ENCODE results near the gene TRAP1.

The TRAP1 gene

DNA sequence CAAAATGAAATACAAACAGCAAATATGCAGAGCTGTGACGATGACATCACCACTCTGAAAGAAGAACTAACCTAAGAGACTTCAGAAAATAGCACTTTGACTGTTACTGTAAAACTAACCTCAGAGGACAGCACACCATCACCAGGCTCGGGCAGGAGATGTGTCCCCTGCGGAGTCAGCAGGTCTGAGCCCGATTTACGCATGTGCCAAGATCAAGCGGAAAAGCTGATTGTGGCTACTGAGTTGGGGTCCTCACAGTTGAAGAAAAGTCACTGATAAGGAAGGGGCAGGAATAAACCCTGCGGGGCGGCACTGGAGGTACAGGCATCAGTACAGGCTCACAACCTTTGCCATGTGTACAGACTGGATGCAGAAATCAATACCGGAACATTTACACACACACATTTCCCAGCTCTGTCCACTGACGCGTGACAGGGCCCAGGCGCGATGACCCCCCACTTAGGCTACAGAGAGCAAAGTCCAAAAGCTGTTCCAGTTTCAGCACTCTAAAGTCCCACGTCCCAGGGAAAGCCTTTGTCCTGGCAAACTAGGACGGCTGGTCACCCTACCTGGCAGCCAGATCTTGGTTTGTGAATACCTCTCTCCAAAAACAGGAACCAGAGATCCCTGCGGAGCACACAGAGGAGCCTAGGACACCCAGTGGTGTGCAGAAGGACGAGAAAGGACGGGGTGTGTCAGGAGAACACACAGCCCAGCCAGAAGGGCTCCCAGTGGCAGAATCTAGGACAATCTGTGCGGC, 21.5 kb downstream of the TRAP1 start:
- H3K27me3 ChIP-seq (ENCODE audit: control insufficient read depth, insufficient read depth, low read length, poor library complexity, severe bottlenecking), result no peaks in the 10 kb centered on the region
- WGBS, 2 experiments, result 88 to 91% methylated on average over 19 of the region's 19 CpGs
- no peaks in the 10 kb centered on the region for H3K36me3 ChIP-seq (ENCODE audit: control insufficient read depth, insufficient read depth, low read length)
- no peak overlapping the region for H3K27ac ChIP-seq (ENCODE audit: insufficient read depth, low read depth, low read length, poor library complexity, severe bottlenecking)
- no peak overlapping the region for H3K4me3 ChIP-seq (ENCODE audit: insufficient read depth, low read depth, low read length)
- no peaks in the 10 kb centered on the region for H3K4me1 ChIP-seq (ENCODE audit: control insufficient read depth, insufficient read depth, low read length)
- no peaks in the 10 kb centered on the region for H3K9me3 ChIP-seq (ENCODE audit: control insufficient read depth, low read length)

DNA sequence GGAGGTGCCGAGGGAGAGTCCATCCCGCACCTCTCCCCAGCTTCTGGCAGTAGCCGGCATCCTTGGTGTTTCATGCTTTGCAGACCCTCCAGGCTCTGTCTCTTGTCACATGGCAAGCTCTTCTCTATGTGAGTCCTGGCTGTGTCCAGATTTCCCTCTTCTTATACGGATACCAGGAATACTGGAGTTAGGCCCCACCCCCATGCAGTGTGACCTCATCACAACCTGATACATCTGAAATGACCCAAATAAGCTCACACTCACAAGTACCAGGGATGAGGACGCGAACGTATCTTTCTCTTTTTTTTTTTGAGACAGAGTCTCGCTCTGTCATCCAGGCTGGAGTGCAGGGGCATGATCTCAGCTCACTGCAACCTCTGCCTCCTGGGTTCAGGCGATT, 23.3 kb downstream of the TRAP1 start:
- H3K4me1 ChIP-seq (ENCODE audit: control insufficient read depth, insufficient read depth, low read length), result no peaks in the 10 kb centered on the region
- no peaks in the 10 kb centered on the region for H3K36me3 ChIP-seq (ENCODE audit: control insufficient read depth, insufficient read depth, low read length)
- no peak overlapping the region for H3K27ac ChIP-seq (ENCODE audit: insufficient read depth, low read depth, low read length, poor library complexity, severe bottlenecking)
- no peaks in the 10 kb centered on the region for H3K9me3 ChIP-seq (ENCODE audit: control insufficient read depth, low read length)
- H3K27me3 ChIP-seq (ENCODE audit: control insufficient read depth, insufficient read depth, low read length, poor library complexity, severe bottlenecking), result no peaks in the 10 kb centered on the region
- no peak overlapping the region for H3K4me3 ChIP-seq (ENCODE audit: insufficient read depth, low read depth, low read length)
- WGBS, 2 experiments, result 89 to 91% methylated on average over 9 of the region's 9 CpGs

DNA sequence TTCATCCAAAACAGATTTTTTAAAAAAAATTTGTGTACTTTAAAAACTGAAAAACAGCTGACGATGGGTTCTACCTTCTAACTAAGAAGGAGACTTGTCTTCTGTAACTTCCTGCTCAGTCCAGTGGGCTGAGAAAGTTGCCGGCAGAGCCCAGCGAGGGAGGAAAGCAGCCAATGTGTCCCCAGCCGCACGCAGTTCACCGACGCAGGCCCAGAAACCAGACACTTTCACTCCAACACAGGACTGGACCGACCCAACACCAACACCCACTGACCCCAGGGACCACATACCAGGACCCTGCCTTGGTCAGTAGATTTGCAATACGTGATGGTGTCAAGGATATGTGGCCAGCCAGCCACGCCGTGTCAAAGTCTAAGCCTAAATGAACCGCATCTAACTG, 25.6 kb downstream of the TRAP1 start:
- no peaks in the 10 kb centered on the region for H3K27me3 ChIP-seq (ENCODE audit: control insufficient read depth, insufficient read depth, low read length, poor library complexity, severe bottlenecking)
- H3K36me3 ChIP-seq (ENCODE audit: control insufficient read depth, insufficient read depth, low read length), result peaks cover 14% of the 10 kb centered on the region
- no peak overlapping the region for H3K27ac ChIP-seq (ENCODE audit: insufficient read depth, low read depth, low read length, poor library complexity, severe bottlenecking)
- 95% methylated on average over 12 of the region's 12 CpGs for WGBS, 2 experiments
- H3K4me3 ChIP-seq (ENCODE audit: insufficient read depth, low read depth, low read length), result no peak overlapping the region
- no peaks in the 10 kb centered on the region for H3K9me3 ChIP-seq (ENCODE audit: control insufficient read depth, low read length)
- no peaks in the 10 kb centered on the region for H3K4me1 ChIP-seq (ENCODE audit: control insufficient read depth, insufficient read depth, low read length)

DNA sequence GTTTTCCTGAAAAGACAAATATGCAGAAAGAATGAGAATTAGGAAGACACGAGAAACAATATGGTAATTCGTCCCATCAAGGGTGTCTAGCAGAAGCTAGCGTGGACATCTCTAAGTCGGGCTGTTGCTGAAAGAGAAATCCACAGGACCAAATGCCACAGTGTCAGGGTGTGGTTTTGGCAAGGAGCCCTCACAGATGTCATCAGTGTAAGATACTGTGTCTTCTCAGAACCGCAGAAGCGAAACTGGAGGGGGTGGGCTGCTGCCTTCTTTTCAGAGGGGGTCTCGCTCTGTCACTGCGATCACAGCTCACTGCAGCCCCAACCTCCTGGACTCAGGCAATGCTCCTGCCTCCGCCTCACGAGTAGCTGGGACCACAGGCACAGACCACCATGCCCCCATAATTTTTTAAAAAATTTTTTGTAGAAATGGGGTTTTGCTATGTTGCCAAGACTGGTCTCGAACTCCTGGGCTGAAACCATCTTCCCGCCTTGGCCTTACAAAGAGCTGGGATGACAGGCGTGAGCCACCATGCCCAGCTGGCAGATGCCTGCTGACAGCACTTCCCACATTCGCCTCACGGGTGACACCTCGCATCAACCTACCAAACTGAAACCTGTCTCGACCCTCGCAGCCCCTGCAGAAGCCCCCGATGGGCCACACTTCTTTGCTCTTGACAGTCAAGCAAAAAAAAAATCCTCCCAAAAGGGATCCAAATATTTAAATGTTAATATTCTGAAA, 26.2 kb downstream of the TRAP1 start:
- Histone ChIP-seq H3K4me3 (ENCODE audit: insufficient read depth, low read depth, low read length) (no peak overlapping the region), H3K4me1 (ENCODE audit: control insufficient read depth, insufficient read depth, low read length) (no peaks in the 10 kb centered on the region), H3K36me3 (ENCODE audit: control insufficient read depth, insufficient read depth, low read length) (peaks cover 19% of the 10 kb centered on the region), H3K27ac (ENCODE audit: insufficient read depth, low read depth, low read length, poor library complexity, severe bottlenecking) (no peak overlapping the region), H3K27me3 (ENCODE audit: control insufficient read depth, insufficient read depth, low read length, poor library complexity, severe bottlenecking) (no peaks in the 10 kb centered on the region), H3K9me3 (ENCODE audit: control insufficient read depth, low read length) (no peaks in the 10 kb centered on the region)
- 91% methylated on average over 18 to 19 of the region's 19 CpGs for WGBS, 2 experiments

DNA sequence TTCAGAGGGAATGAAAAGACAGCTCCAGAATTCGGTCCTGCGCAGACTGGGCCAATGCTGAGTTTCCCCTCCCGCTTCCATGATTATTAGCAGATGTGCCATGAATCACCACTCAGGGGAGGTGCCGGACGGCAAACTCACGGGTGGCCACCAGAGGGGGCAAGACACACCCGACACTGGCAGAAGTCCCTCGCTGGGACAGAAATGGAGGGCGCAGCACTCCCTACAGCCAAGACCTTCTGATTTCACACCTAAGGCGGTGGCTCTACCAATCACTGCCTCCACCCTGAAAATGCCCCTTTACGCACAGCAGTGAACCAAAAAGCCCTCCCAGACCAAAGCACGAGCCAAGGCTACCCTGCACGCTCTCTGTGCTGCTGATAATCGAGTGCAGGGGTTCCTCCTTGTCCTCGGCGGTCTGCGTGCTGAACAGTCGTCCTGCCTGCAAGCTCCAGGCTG, 26.8 kb downstream of the TRAP1 start:
- peaks cover 22% of the 10 kb centered on the region for H3K36me3 ChIP-seq (ENCODE audit: control insufficient read depth, insufficient read depth, low read length)
- no peak overlapping the region for H3K4me3 ChIP-seq (ENCODE audit: insufficient read depth, low read depth, low read length)
- 67 to 68% methylated on average over 18 of the region's 18 CpGs for WGBS, 2 experiments
- H3K9me3 ChIP-seq (ENCODE audit: control insufficient read depth, low read length), result no peaks in the 10 kb centered on the region
- H3K4me1 ChIP-seq (ENCODE audit: control insufficient read depth, insufficient read depth, low read length), result no peaks in the 10 kb centered on the region
- no peaks in the 10 kb centered on the region for H3K27me3 ChIP-seq (ENCODE audit: control insufficient read depth, insufficient read depth, low read length, poor library complexity, severe bottlenecking)
- H3K27ac ChIP-seq (ENCODE audit: insufficient read depth, low read depth, low read length, poor library complexity, severe bottlenecking), result no peak overlapping the region

DNA sequence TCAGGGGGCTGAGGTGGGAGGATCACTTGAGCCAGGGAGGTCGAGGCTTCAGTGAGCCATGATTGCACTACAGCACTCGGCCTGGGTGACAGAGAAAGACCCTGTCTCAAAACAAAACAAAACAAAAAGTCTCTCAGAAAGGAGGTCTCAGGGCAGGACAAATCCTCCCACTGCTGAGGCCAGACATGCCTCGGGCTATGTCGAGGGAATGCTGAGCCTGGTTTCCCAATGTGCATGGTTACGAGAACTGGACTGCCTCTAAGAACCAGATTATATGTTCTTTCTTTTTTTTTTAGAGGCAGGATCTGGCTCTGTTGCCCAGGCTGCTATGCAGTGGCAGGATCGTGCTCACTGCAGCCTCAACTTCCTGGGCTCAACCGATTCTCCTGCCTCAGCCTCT, 27.6 kb downstream of the TRAP1 start:
- Histone ChIP-seq H3K4me3 (ENCODE audit: insufficient read depth, low read depth, low read length) (no peak overlapping the region), H3K27me3 (ENCODE audit: control insufficient read depth, insufficient read depth, low read length, poor library complexity, severe bottlenecking) (no peaks in the 10 kb centered on the region), H3K9me3 (ENCODE audit: control insufficient read depth, low read length) (no peaks in the 10 kb centered on the region), H3K36me3 (ENCODE audit: control insufficient read depth, insufficient read depth, low read length) (peaks cover 29% of the 10 kb centered on the region), H3K27ac (ENCODE audit: insufficient read depth, low read depth, low read length, poor library complexity, severe bottlenecking) (no peak overlapping the region), H3K4me1 (ENCODE audit: control insufficient read depth, insufficient read depth, low read length) (no peaks in the 10 kb centered on the region)
- 96% methylated on average over 7 of the region's 7 CpGs for WGBS, 2 experiments

DNA sequence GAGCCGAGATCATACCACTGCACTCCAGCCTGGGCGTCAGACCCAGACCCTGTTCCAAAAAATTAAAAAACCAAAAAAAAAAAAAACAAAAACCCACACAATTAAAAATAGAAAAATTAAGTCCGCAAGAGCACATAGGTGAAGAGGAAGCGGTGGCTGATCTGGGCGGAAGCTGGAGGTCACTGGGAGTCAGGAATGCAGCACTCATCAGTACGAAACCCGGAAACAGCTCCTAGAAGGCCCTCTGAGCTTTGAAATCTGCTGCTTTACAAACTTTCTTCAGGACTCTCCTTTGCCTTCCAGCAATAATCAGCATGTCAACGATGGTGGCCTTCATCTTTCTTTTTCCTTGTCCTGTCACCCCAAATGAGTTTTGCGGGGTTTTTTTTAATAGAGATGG, 29.5 kb downstream of the TRAP1 start:
- Histone ChIP-seq H3K4me3 (ENCODE audit: insufficient read depth, low read depth, low read length) (no peak overlapping the region), H3K9me3 (ENCODE audit: control insufficient read depth, low read length) (no peaks in the 10 kb centered on the region), H3K4me1 (ENCODE audit: control insufficient read depth, insufficient read depth, low read length) (no peaks in the 10 kb centered on the region), H3K27ac (ENCODE audit: insufficient read depth, low read depth, low read length, poor library complexity, severe bottlenecking) (no peak overlapping the region), H3K27me3 (ENCODE audit: control insufficient read depth, insufficient read depth, low read length, poor library complexity, severe bottlenecking) (no peaks in the 10 kb centered on the region), H3K36me3 (ENCODE audit: control insufficient read depth, insufficient read depth, low read length) (peaks cover 29% of the 10 kb centered on the region)
- WGBS, 2 experiments, result 94% methylated on average over 9 of the region's 9 CpGs

DNA sequence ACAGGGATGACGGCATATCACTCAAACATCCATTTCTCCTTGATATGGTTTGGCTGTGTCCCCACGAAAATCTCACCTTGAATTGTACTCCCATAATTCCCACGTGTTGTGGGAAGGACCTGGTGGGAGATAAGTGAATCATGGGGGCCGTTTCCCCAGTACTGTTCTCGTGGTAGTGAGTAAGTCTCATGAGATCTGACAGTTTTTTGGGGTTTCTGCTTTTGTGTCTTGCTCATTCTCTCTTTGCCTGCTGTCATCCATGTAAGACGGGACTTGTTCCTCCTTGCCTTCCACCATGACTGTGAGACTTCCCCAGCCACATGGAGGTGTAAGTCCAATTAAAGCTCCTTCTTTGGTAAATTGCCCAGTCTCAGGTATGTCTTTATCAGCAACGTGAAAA, 30.3 kb downstream of the TRAP1 start:
- H3K27me3 ChIP-seq (ENCODE audit: control insufficient read depth, insufficient read depth, low read length, poor library complexity, severe bottlenecking), result no peaks in the 10 kb centered on the region
- 90 to 95% methylated on average over 7 of the region's 7 CpGs for WGBS, 2 experiments
- peaks cover 29% of the 10 kb centered on the region for H3K36me3 ChIP-seq (ENCODE audit: control insufficient read depth, insufficient read depth, low read length)
- no peak overlapping the region for H3K4me3 ChIP-seq (ENCODE audit: insufficient read depth, low read depth, low read length)
- no peak overlapping the region for H3K27ac ChIP-seq (ENCODE audit: insufficient read depth, low read depth, low read length, poor library complexity, severe bottlenecking)
- H3K9me3 ChIP-seq (ENCODE audit: control insufficient read depth, low read length), result no peaks in the 10 kb centered on the region
- no peaks in the 10 kb centered on the region for H3K4me1 ChIP-seq (ENCODE audit: control insufficient read depth, insufficient read depth, low read length)

DNA sequence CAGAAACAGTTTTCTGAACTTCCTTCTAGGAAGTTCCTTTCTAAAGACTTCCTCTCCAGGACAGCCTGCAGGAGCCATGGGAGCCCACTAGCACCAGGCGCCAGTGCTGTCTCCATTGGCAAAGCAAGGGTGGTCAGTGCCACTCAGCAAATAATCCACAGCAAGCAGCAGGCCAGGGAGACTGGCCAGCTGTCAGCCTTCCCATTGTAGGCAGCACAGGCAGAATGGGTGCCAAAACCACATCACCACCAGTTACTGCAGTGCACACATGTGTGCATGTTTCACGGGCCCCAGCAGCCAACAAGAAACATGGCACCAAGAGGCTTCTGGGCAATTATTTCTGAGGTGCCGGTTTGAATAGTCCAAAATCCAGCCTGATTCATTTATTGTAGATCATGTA, 36.1 kb downstream of the TRAP1 start:
- Histone ChIP-seq H3K27me3 (ENCODE audit: control insufficient read depth, insufficient read depth, low read length, poor library complexity, severe bottlenecking) (no peaks in the 10 kb centered on the region), H3K9me3 (ENCODE audit: control insufficient read depth, low read length) (no peaks in the 10 kb centered on the region), H3K36me3 (ENCODE audit: control insufficient read depth, insufficient read depth, low read length) (peaks cover 32% of the 10 kb centered on the region), H3K4me3 (ENCODE audit: insufficient read depth, low read depth, low read length) (no peak overlapping the region), H3K27ac (ENCODE audit: insufficient read depth, low read depth, low read length, poor library complexity, severe bottlenecking) (no peak overlapping the region), H3K4me1 (ENCODE audit: control insufficient read depth, insufficient read depth, low read length) (no peaks in the 10 kb centered on the region)
- 93 to 96% methylated on average over 2 to 3 of the region's 3 CpGs for WGBS, 2 experiments

DNA sequence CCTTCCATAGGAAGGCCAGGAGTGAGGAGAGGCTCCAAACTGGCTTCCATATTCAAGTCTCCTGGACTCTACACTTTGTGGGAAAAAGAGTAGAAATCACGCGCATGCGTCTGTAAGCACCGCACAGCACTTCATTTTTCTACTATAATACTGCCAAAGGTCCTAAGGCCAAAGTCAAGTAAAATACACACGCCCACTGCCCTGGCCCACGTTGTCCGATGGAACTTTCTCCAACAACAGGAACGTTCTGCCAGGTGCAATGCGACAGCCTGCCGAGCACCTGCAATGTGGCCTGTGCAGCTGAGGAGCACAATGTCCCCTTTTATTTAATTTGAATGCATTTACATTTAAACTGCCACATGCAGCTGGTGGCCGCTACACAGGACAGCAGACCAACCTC, 39.3 kb downstream of the TRAP1 start:
- no peak overlapping the region for H3K4me3 ChIP-seq (ENCODE audit: insufficient read depth, low read depth, low read length)
- no peaks in the 10 kb centered on the region for H3K27me3 ChIP-seq (ENCODE audit: control insufficient read depth, insufficient read depth, low read length, poor library complexity, severe bottlenecking)
- H3K9me3 ChIP-seq (ENCODE audit: control insufficient read depth, low read length), result no peaks in the 10 kb centered on the region
- peaks cover 38% of the 10 kb centered on the region for H3K36me3 ChIP-seq (ENCODE audit: control insufficient read depth, insufficient read depth, low read length)
- H3K4me1 ChIP-seq (ENCODE audit: control insufficient read depth, insufficient read depth, low read length), result no peaks in the 10 kb centered on the region
- H3K27ac ChIP-seq (ENCODE audit: insufficient read depth, low read depth, low read length, poor library complexity, severe bottlenecking), result no peak overlapping the region
- WGBS, 2 experiments, result 93 to 95% methylated on average over 11 of the region's 11 CpGs

All from ectodermal cell (in vitro differentiated cells).